Fibroblast of lung (primary cell): ENCODE measurements around the gene METTL8. TPM values are rescaled to one million over a fixed set of nuclear protein-coding genes. Genes with fewer than 3 reads are reported as not detected.
"Not testable (repeated sequence)": the region's sequence is repeated elsewhere in the genome, so short reads cannot be mapped to it uniquely, and the experiment has no call there.

Source experiments
- DNase-seq, 2 donors: peaks; one replicate each; pipeline versions ENCODE4 v3.0.0 to v3.0.0-alpha.2; 2010; ENCODE audit warnings: low read depth in 2 of 2
- H2AFZ ChIP-seq: 2 replicates; pipeline ENCODE4 v1.5.1; 2012; ENCODE audit warnings: low read length, control low read depth, inconsistent platforms
- H3K27ac ChIP-seq: 2 replicates; pipeline ENCODE4 v1.5.1; 2011; ENCODE audit warnings: low read length, control low read depth; ENCODE audit not compliant: insufficient read depth
- H3K27me3 ChIP-seq: 2 replicates; pipeline ENCODE4 v1.5.1; 2011; ENCODE audit warnings: mild to moderate bottlenecking, low read length; ENCODE audit not compliant: control insufficient read depth, insufficient read depth
- H3K36me3 ChIP-seq: 2 replicates; pipeline ENCODE4 v1.5.1; 2011; ENCODE audit warnings: low read length; ENCODE audit not compliant: control insufficient read depth, insufficient read depth
- H3K4me1 ChIP-seq: 2 replicates; pipeline ENCODE4 v1.5.1; 2011; ENCODE audit warnings: low read length; ENCODE audit not compliant: control insufficient read depth, insufficient read depth; ENCODE audit errors: extremely low read depth
- H3K4me2 ChIP-seq: 2 replicates; pipeline ENCODE4 v1.5.1; 2011; ENCODE audit warnings: low read length, control low read depth; ENCODE audit not compliant: insufficient read depth; ENCODE audit errors: extremely low read depth
- H3K4me3 ChIP-seq, 4 experiments: fragments of 200-600 bp in 1 of 4; sonication (generic) in 1 of 4; replicated peaks in 1 of 4; 2 replicates each; pipeline ENCODE4 v1.5.1; 2011 to 2016; ENCODE audit warnings: low read length in 4 of 4, low read depth in 3 of 4, mild to moderate bottlenecking in 3 of 4, control low read depth in 2 of 4, inconsistent platforms in 1 of 4, mixed read lengths in 1 of 4; ENCODE audit not compliant: insufficient read depth in 1 of 4; ENCODE audit errors: control extremely low read depth in 1 of 4
- H3K79me2 ChIP-seq: 2 replicates; pipeline ENCODE4 v1.5.1; 2012; ENCODE audit warnings: mild to moderate bottlenecking, low read length, inconsistent platforms; ENCODE audit not compliant: control insufficient read depth, insufficient read depth
- H3K9ac ChIP-seq: 2 replicates; pipeline ENCODE4 v1.5.1; 2011; ENCODE audit warnings: mild to moderate bottlenecking, low read length, control low read depth; ENCODE audit not compliant: insufficient read depth
- H3K9me3 ChIP-seq: 2 replicates; pipeline ENCODE4 v1.5.1; 2012; ENCODE audit warnings: low read depth, low read length; ENCODE audit not compliant: control insufficient read depth, insufficient read depth
- H4K20me1 ChIP-seq: 2 replicates; pipeline ENCODE4 v1.5.1; 2011; ENCODE audit warnings: low read length; ENCODE audit not compliant: control insufficient read depth, insufficient read depth; ENCODE audit errors: extremely low read depth
- CTCF ChIP-seq, 2 donors: IDR thresholded peaks in 1 of 2; conservative IDR thresholded peaks in 1 of 2; 1 replicate in 1 of 2; 2 replicates in 1 of 2; pipeline ENCODE4 v1.5.1; 2011 to 2012; ENCODE audit warnings: low read length in 2 of 2, control low read depth in 1 of 2, inconsistent platforms in 1 of 2, low read depth in 1 of 2, mild to moderate bottlenecking in 1 of 2
- EZH2 ChIP-seq: IDR thresholded peaks from 2 replicates; pipeline ENCODE4 v1.5.1; 2012; ENCODE audit warnings: low read length, control low read depth, mild to moderate bottlenecking; ENCODE audit errors: missing control alignments
- polyA plus RNA-seq, 2 donors: library from polyadenylated mRNA; depleted of rRNA in 1 of 2; stranded (reverse) in 1 of 2; unstranded in 1 of 2; fragments of >200 nt; gene quantifications; 2 replicates each; pipeline ENCODE4 v1.2.1, GENCODE V29; 2011 to 2012; ENCODE audit warnings: missing spikeins in 1 of 2
- total RNA-seq: library from RNA; depleted of rRNA; stranded (reverse); fragments of >200 nt; gene quantifications from 2 replicates; pipeline ENCODE4 v1.2.1, GENCODE V29; 2014

METTL8 gene
- total and polyA plus RNA-seq, 2 donors (not counting 1 experiment from before 2014, with no cell fraction given): 16.7 to 22.4 TPM

- H3K4me2 ChIP-seq: no peak overlapping the region
- no peaks in the 10 kb centered on the region for H3K4me1 ChIP-seq
- H3K9ac ChIP-seq: no peak overlapping the region
- H3K9me3 ChIP-seq: no peaks in the 10 kb centered on the region
- no peaks in the 10 kb centered on the region for H4K20me1 ChIP-seq
- peak in 1 of 2 donors; percentile 16 for DNase-seq
- H2AFZ ChIP-seq: no peak overlapping the region
- no peaks in the 10 kb centered on the region for H3K27me3 ChIP-seq
- TF ChIP-seq CTCF (conservative IDR thresholded peaks at IDR 0.05 in 1 of 2, IDR thresholded peaks at IDR 0.05 in 1 of 2; ENCODE audit: low read depth in 1 of 2, low read length in 2 of 2): no peak
- TF ChIP-seq EZH2: no peak
- H3K27ac ChIP-seq: no peak overlapping the region
- H3K4me3 ChIP-seq: no peak overlapping the region
- H3K79me2 ChIP-seq: no peaks in the 10 kb centered on the region
- no peaks in the 10 kb centered on the region for H3K36me3 ChIP-seq
Measured at GRCh38 chr2:171383134-171383533, 50.7 kb downstream of the METTL8 start.

GRCh38 chr2:171382175-171382574, 51.6 kb downstream of the METTL8 start:
- not testable (repeated sequence) for H3K9me3 ChIP-seq, H3K27ac ChIP-seq, H3K36me3 ChIP-seq, H3K4me3 ChIP-seq, DNase-seq, H3K9ac ChIP-seq, H3K4me1 ChIP-seq, H3K79me2 ChIP-seq, H3K4me2 ChIP-seq, H2AFZ ChIP-seq, H4K20me1 ChIP-seq, H3K27me3 ChIP-seq

DNA sequence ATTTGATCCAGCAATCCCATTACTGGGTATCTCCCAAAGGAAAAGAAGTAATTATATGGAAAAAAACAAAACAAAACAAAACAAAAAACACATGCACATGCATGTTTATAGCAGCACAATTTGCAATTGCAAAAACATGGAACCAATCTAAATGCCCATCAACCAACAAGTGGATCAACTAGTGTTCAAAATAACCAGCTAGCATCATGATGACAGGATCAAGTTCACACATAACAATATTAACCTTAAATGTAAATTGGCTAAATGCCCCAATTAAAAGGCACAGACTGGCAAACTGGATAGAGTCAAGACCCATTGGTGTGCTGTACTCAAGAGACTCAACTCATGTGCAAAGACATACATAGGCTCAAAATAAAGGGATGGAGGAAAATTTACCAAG, 55.9 kb downstream of the METTL8 start:
- not testable (repeated sequence) for H3K9me3 ChIP-seq, H3K79me2 ChIP-seq, H3K27ac ChIP-seq, H3K36me3 ChIP-seq, H3K4me3 ChIP-seq, H3K4me1 ChIP-seq, H3K4me2 ChIP-seq, H3K9ac ChIP-seq, H2AFZ ChIP-seq, H4K20me1 ChIP-seq, H3K27me3 ChIP-seq, DNase-seq

DNA sequence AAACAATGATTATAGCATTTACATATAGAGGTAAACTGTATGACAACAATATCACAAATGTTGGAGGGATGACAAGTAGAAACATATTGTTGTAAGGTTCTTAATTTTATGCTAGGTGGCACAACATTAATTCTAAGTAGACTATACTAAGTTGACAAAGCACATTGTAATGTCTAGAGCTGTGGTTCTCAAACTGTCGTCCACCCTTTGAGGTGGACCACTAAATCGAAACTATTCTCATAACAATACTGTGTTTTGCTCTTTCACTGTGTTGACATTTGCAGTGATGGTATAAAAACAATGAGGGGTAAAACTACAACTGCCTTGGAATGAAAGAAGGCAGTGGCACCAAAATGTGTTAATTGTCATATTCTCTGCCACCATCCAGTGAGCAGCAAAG, 66.1 kb downstream of the METTL8 start:
- no peak overlapping the region for H3K9ac ChIP-seq
- no peak overlapping the region for H3K4me2 ChIP-seq
- no peak overlapping the region for H3K27ac ChIP-seq
- no peaks in the 10 kb centered on the region for H3K27me3 ChIP-seq
- H3K4me3 ChIP-seq: no peak overlapping the region
- DNase-seq: no peak
- H3K9me3 ChIP-seq: no peaks in the 10 kb centered on the region
- H3K36me3 ChIP-seq: no peaks in the 10 kb centered on the region
- H2AFZ ChIP-seq: no peak overlapping the region
- TF ChIP-seq EZH2: no peak
- TF ChIP-seq CTCF (conservative IDR thresholded peaks at IDR 0.05 in 1 of 2, IDR thresholded peaks at IDR 0.05 in 1 of 2; ENCODE audit: low read depth in 1 of 2, low read length in 2 of 2): no peak
- no peaks in the 10 kb centered on the region for H3K4me1 ChIP-seq
- no peaks in the 10 kb centered on the region for H3K79me2 ChIP-seq
- H4K20me1 ChIP-seq: no peaks in the 10 kb centered on the region
